Measurements from ENCODE around the gene ABTB2. TPM values are rescaled to one million over a fixed set of nuclear protein-coding genes. Genes with fewer than 3 reads are reported as not detected.

The ABTB2 gene
- polyA plus RNA-seq, 1 of the 3 experiments (the other 2 are of a cell fraction): 7.8 TPM

- TF ChIP-seq, protein P1, sequence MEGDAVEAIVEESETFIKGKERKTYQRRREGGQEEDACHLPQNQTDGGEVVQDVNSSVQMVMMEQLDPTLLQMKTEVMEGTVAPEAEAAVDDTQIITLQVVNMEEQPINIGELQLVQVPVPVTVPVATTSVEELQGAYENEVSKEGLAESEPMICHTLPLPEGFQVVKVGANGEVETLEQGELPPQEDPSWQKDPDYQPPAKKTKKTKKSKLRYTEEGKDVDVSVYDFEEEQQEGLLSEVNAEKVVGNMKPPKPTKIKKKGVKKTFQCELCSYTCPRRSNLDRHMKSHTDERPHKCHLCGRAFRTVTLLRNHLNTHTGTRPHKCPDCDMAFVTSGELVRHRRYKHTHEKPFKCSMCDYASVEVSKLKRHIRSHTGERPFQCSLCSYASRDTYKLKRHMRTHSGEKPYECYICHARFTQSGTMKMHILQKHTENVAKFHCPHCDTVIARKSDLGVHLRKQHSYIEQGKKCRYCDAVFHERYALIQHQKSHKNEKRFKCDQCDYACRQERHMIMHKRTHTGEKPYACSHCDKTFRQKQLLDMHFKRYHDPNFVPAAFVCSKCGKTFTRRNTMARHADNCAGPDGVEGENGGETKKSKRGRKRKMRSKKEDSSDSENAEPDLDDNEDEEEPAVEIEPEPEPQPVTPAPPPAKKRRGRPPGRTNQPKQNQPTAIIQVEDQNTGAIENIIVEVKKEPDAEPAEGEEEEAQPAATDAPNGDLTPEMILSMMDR (IDR thresholded peaks at IDR 0.05): no peak
- 0 out of 2 replicates have a peak, but pooled peaks have one; percentile 11 for TF ChIP-seq ELF1 (IDR thresholded peaks at IDR 0.05)
- TF ChIP-seq MXI1 (IDR thresholded peaks at IDR 0.05; ENCODE audit: low read depth, low read length): no peak
- TF ChIP-seq, protein P2, sequence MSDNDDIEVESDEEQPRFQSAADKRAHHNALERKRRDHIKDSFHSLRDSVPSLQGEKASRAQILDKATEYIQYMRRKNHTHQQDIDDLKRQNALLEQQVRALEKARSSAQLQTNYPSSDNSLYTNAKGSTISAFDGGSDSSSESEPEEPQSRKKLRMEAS (IDR thresholded peaks at IDR 0.05; ENCODE audit: low read depth): 0 out of 2 replicates have a peak, but pooled peaks have one; percentile 54
- TF ChIP-seq ZBTB33 (IDR thresholded peaks at IDR 0.05; ENCODE audit: borderline replicate concordance, low read depth): 0 out of 2 replicates have a peak, but pooled peaks have one; percentile 52
- TF ChIP-seq MEF2A (IDR thresholded peaks at IDR 0.05; ENCODE audit: borderline replicate concordance, low read depth): no peak
- peak; percentile 3; the same call in 1 of the 2 replicates for TF ChIP-seq RAD21 (IDR thresholded peaks at IDR 0.05; ENCODE audit: low read length)
- no peak for TF ChIP-seq GABPA (IDR thresholded peaks at IDR 0.05; ENCODE audit: low read depth)
- no peak for TF ChIP-seq RCOR1 (IDR thresholded peaks at IDR 0.05; ENCODE audit: low read length)
- no peak for TF ChIP-seq GATA2 (CRISPR knock-in tag; IDR thresholded peaks at IDR 0.05)
- peak; percentile 29 for TF ChIP-seq CHD2 (IDR thresholded peaks at IDR 0.05; ENCODE audit: low read length, partially characterized antibody)
- TF ChIP-seq NFIC (IDR thresholded peaks at IDR 0.05; ENCODE audit: borderline replicate concordance): peak; percentile 71
- peak; percentile 84 for TF ChIP-seq JUND (IDR thresholded peaks at IDR 0.05)
Observed at GRCh38 chr11:34266090-34266912, 91.5 kb downstream of the ABTB2 start (continued).

GRCh38 chr11:34264303-34265110 lies 93.3 kb downstream of the ABTB2 start:
- H3K36me3 ChIP-seq (replicated peaks in 1 of 2; ENCODE audit: control insufficient read depth in 1 of 2, insufficient read depth in 2 of 2, low read length in 1 of 2): no peaks in the 10 kb centered on the region
- POLR2A ChIA-PET: no interaction called here
- no peak for DNase-seq
- TF ChIP-seq, protein P3, sequence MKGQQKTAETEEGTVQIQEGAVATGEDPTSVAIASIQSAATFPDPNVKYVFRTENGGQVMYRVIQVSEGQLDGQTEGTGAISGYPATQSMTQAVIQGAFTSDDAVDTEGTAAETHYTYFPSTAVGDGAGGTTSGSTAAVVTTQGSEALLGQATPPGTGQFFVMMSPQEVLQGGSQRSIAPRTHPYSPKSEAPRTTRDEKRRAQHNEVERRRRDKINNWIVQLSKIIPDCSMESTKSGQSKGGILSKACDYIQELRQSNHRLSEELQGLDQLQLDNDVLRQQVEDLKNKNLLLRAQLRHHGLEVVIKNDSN (IDR thresholded peaks at IDR 0.05; ENCODE audit: borderline replicate concordance, low read depth): no peak
- no peak for TF ChIP-seq GATA2 (CRISPR knock-in tag; IDR thresholded peaks at IDR 0.05)
- no peak for TF ChIP-seq JUND (IDR thresholded peaks at IDR 0.05)
- TF ChIP-seq SIN3A (IDR thresholded peaks at IDR 0.05; ENCODE audit: borderline replicate concordance, low read depth, low read length): no peak
- TF ChIP-seq, protein P1 (IDR thresholded peaks at IDR 0.05): no peak
- no peak for TF ChIP-seq NFIC (IDR thresholded peaks at IDR 0.05; ENCODE audit: borderline replicate concordance)
- TF ChIP-seq RCOR1 (IDR thresholded peaks at IDR 0.05; ENCODE audit: low read length): no peak
- TF ChIP-seq TCF12 (IDR thresholded peaks at IDR 0.05): no peak
- TF ChIP-seq CHD2 (IDR thresholded peaks at IDR 0.05; ENCODE audit: low read length, partially characterized antibody): no peak
- TF ChIP-seq IRF3 (IDR thresholded peaks at IDR 0.05; ENCODE audit: low read depth, low read length): no peak
- no peak for TF ChIP-seq FOXJ3 (CRISPR knock-in tag; IDR thresholded peaks at IDR 0.05)
- TF ChIP-seq EP300 (IDR thresholded peaks at IDR 0.05; ENCODE audit: borderline replicate concordance in 1 of 2, low read depth in 1 of 2, low read length in 1 of 2): no peak
- TF ChIP-seq GABPA (IDR thresholded peaks at IDR 0.05; ENCODE audit: low read depth): no peak
- no peak for TF ChIP-seq SMC3 (IDR thresholded peaks at IDR 0.05; ENCODE audit: low read depth, low read length)

More at GRCh38 chr11:34264303-34265110, 93.3 kb downstream of the ABTB2 start:
- WGBS (ENCODE audit: low lambda C conversion rate): 95% methylated on average over 10 of the region's 11 CpGs
- CTCF ChIA-PET: interaction anchor here (1.1 kb wide), 1 partner anchor 90 kb away, joined by 7 read pairs; no protein-coding TSS in a partner anchor
- Histone ChIP-seq H3K79me2 (ENCODE audit: insufficient read depth) (no peaks in the 10 kb centered on the region), H3K4me1 (ENCODE audit: control insufficient read depth in 1 of 2, insufficient read depth in 2 of 2, low read depth in 1 of 2, low read length in 1 of 2) (peaks cover 55 to 56% of the 10 kb centered on the region in 2 experiments), H3K4me2 (no peak overlapping the region), H3F3A (replicated peaks; ENCODE audit: insufficient read depth) (peaks cover 12% of the 10 kb centered on the region), H3K9ac (no peak overlapping the region), H4K20me1 (ENCODE audit: insufficient read depth) (0 out of 2 replicates have a peak, but pooled peaks cover 13% of the 10 kb centered on the region), H3K9me2 (no peaks in the 10 kb centered on the region), H3K27ac (ENCODE audit: low read depth in 2 of 2, low read length in 1 of 2) (no peak overlapping the region), H3K9me3 (no peaks in the 10 kb centered on the region), H2AFZ (ENCODE audit: low read depth) (no peak overlapping the region), H3K4me3 (ENCODE audit: low read depth in 2 of 2, low read length in 1 of 2) (no peak overlapping the region), H3K27me3 (ENCODE audit: insufficient read depth) (no peaks in the 10 kb centered on the region)

All from SK-N-SH (cell line).